GM23248 (cell line): Measurements from ENCODE around the gene C22orf15. TPM values are rescaled to one million over a fixed set of nuclear protein-coding genes. Genes with fewer than 3 reads are reported as not detected.

Experiments
- DNase-seq: peaks from one replicate; pipeline ENCODE4 v3.0.0-alpha.2; 2015
- H2AFZ ChIP-seq: fragments of 200-600 bp; sonication (generic); 2 replicates; pipeline ENCODE4 v1.6.1; 2016; ENCODE audit warnings: antibody characterized with exemption
- H3F3A ChIP-seq: fragments of 200-600 bp; sonication (generic); 2 replicates; pipeline ENCODE4 v1.6.1; 2016; ENCODE audit warnings: mild to moderate bottlenecking, antibody characterized with exemption, mixed run types; ENCODE audit not compliant: insufficient read depth
- H3K27ac ChIP-seq: fragments of 200-600 bp; sonication (generic); 2 replicates; pipeline ENCODE4 v1.5.1; 2016; ENCODE audit warnings: mild to moderate bottlenecking
- H3K27me3 ChIP-seq: fragments of 200-600 bp; sonication (generic); replicated peaks from 2 replicates; pipeline ENCODE4 v1.6.1; 2016; ENCODE audit warnings: mild to moderate bottlenecking; ENCODE audit not compliant: insufficient read depth
- H3K36me3 ChIP-seq: fragments of 200-600 bp; sonication (generic); 2 replicates; pipeline ENCODE4 v1.6.1; 2016; ENCODE audit warnings: low read depth, mild to moderate bottlenecking
- H3K4me1 ChIP-seq: fragments of 200-600 bp; sonication (generic); 2 replicates; pipeline ENCODE4 v1.6.1; 2016; ENCODE audit warnings: mild to moderate bottlenecking; ENCODE audit not compliant: insufficient read depth
- H3K4me2 ChIP-seq: fragments of 200-600 bp; sonication (generic); one replicate; pipeline ENCODE4 v1.6.1; 2016; ENCODE audit warnings: mild to moderate bottlenecking; ENCODE audit not compliant: unreplicated experiment
- H3K4me3 ChIP-seq: fragments of 200-600 bp; sonication (generic); 2 replicates; pipeline ENCODE4 v1.5.1; 2016; ENCODE audit warnings: mild to moderate bottlenecking
- H3K79me2 ChIP-seq: fragments of 200-600 bp; sonication (generic); 2 replicates; pipeline ENCODE4 v1.6.1; 2016; ENCODE audit warnings: mild to moderate bottlenecking; ENCODE audit not compliant: insufficient read depth
- H3K9ac ChIP-seq: fragments of 200-600 bp; sonication (generic); 2 replicates; pipeline ENCODE4 v1.6.1; 2016; ENCODE audit warnings: mild to moderate bottlenecking
- H3K9me2 ChIP-seq: fragments of 200-600 bp; sonication (generic); 2 replicates; pipeline ENCODE4 v1.6.1; 2016; ENCODE audit warnings: mixed run types, mild to moderate bottlenecking, moderate library complexity; ENCODE audit not compliant: insufficient read depth
- H3K9me3 ChIP-seq: fragments of 200-600 bp; sonication (generic); one replicate; pipeline ENCODE4 v1.6.1; 2017; ENCODE audit warnings: low read depth
- H4K20me1 ChIP-seq: fragments of 200-600 bp; sonication (generic); 2 replicates; pipeline ENCODE4 v1.6.0; 2016; ENCODE audit not compliant: insufficient read depth
- EZH2 ChIP-seq: fragments of 200-600 bp; sonication (generic); IDR thresholded peaks from 2 replicates; pipeline ENCODE4 v1.6.1; 2018; ENCODE audit warnings: antibody characterized with exemption, mild to moderate bottlenecking; ENCODE audit not compliant: insufficient read depth, poor library complexity, severe bottlenecking
- EZH2phosphoT487 ChIP-seq: fragments of 200-600 bp; sonication (generic); IDR thresholded peaks from 2 replicates; pipeline ENCODE4 v1.6.1; 2018; ENCODE audit warnings: antibody characterized with exemption, moderate library complexity, mild to moderate bottlenecking, low read depth; ENCODE audit not compliant: insufficient read depth
- WGBS, 2 experiments: methylation state at CpG; one replicate each; pipeline ENCODE4 v1.1.6; 2015 to 2017; ENCODE audit warnings: low lambda C conversion rate in 2 of 2, low coverage in 1 of 2; ENCODE audit errors: missing lambda C conversion rate in 2 of 2; 5-methylcytosine and 5-hydroxymethylcytosine counted together
- in situ Hi-C: fragments of 300-500 bp; cut with MboI; formaldehyde crosslinking; loops from 2 replicates; pipeline ENCODE4 v1.15.0; 2020
- polyA plus RNA-seq: library from polyadenylated mRNA; unstranded; fragments of >200 nt; fragmentation: Nextera tagmentation; extraction: Ambion mirVana; gene quantifications from 2 replicates; pipeline ENCODE4 v1.2.1, GENCODE V29; 2016
- total RNA-seq: library from RNA; depleted of rRNA; stranded (reverse); fragments of >200 nt; shearing (Covaris generic); gene quantifications from 2 replicates; pipeline ENCODE4 v1.2.3, GENCODE V29; 2014

The C22orf15 gene
- total and polyA plus RNA-seq, 2 experiments from 2014 or later: 0.41 TPM; not detected in 1

GRCh38 chr22:23755711-23756110, 7.1 kb upstream of the C22orf15 start:
- no peaks in the 10 kb centered on the region for H4K20me1 ChIP-seq
- DNase-seq: no peak
- H3K4me3 ChIP-seq: no peak overlapping the region
- H3K9ac ChIP-seq: no peak overlapping the region
- no peak overlapping the region for H3K4me2 ChIP-seq
- H3K27me3 ChIP-seq: no peaks in the 10 kb centered on the region
- H3K27ac ChIP-seq: no peak overlapping the region
- in situ Hi-C loops: no loop called here
- no peak for TF ChIP-seq EZH2phosphoT487
- no peak for TF ChIP-seq EZH2
- no peak overlapping the region for H2AFZ ChIP-seq
- H3K9me2 ChIP-seq: no peaks in the 10 kb centered on the region
- 56 to 72% methylated on average over 8 of the region's 8 CpGs for WGBS, 2 experiments
- H3F3A ChIP-seq: 0 out of 2 replicates have a peak, but pooled peaks cover 6% of the 10 kb centered on the region
- H3K79me2 ChIP-seq: no peaks in the 10 kb centered on the region
- no peaks in the 10 kb centered on the region for H3K36me3 ChIP-seq
- no peaks in the 10 kb centered on the region for H3K4me1 ChIP-seq
- H3K9me3 ChIP-seq: no peaks in the 10 kb centered on the region

- Histone ChIP-seq H3K9ac (no peak overlapping the region), H3K36me3 (no peaks in the 10 kb centered on the region), H4K20me1 (no peaks in the 10 kb centered on the region), H3K4me2 (no peak overlapping the region), H2AFZ (no peak overlapping the region), H3K4me1 (no peaks in the 10 kb centered on the region), H3K79me2 (no peaks in the 10 kb centered on the region), H3K9me3 (no peaks in the 10 kb centered on the region), H3K9me2 (no peaks in the 10 kb centered on the region), H3F3A (0 out of 2 replicates have a peak, but pooled peaks cover 6% of the 10 kb centered on the region), H3K27ac (no peak overlapping the region), H3K27me3 (no peaks in the 10 kb centered on the region), H3K4me3 (no peak overlapping the region)
- 43 to 50% methylated on average over 4 of the region's 4 CpGs for WGBS, 2 experiments
- TF ChIP-seq EZH2: no peak
- in situ Hi-C loops: no loop called here
- DNase-seq: no peak
Observed at GRCh38 chr22:23756891-23757290, 5.9 kb upstream of the C22orf15 start.

- Histone ChIP-seq H2AFZ (no peak overlapping the region), H3K4me2 (no peak overlapping the region), H3K9me2 (no peaks in the 10 kb centered on the region), H3K79me2 (no peaks in the 10 kb centered on the region), H3K36me3 (no peaks in the 10 kb centered on the region), H4K20me1 (no peaks in the 10 kb centered on the region), H3K9ac (no peak overlapping the region), H3K27ac (no peak overlapping the region), H3K9me3 (no peaks in the 10 kb centered on the region), H3K4me1 (peaks cover 9% of the 10 kb centered on the region), H3F3A (0 out of 2 replicates have a peak, but pooled peaks cover 6% of the 10 kb centered on the region), H3K27me3 (no peaks in the 10 kb centered on the region), H3K4me3 (no peak overlapping the region)
- DNase-seq: no peak
- in situ Hi-C loops: no loop called here
- TF ChIP-seq EZH2 (no peak), EZH2phosphoT487 (no peak)
- 75 to 85% methylated on average over 4 of the region's 4 CpGs for WGBS, 2 experiments
Observed at GRCh38 chr22:23759566-23759965, 3.2 kb upstream of the C22orf15 start.

GRCh38 chr22:23760056-23760455, 2.7 kb upstream of the C22orf15 start:
- 90 to 92% methylated on average over 6 of the region's 6 CpGs for WGBS, 2 experiments
- no peak overlapping the region for H3K4me2 ChIP-seq
- in situ Hi-C loops: no loop called here

GRCh38 chr22:23763579-23763945, 772 bp downstream of the C22orf15 start:
- Histone ChIP-seq H3K79me2 (no peaks in the 10 kb centered on the region), H3K9ac (no peak overlapping the region), H3K9me2 (no peaks in the 10 kb centered on the region), H3K4me2 (no peak overlapping the region), H3K4me3 (no peak overlapping the region), H4K20me1 (no peaks in the 10 kb centered on the region), H2AFZ (no peak overlapping the region), H3K4me1 (peaks cover 9% of the 10 kb centered on the region), H3K36me3 (no peaks in the 10 kb centered on the region), H3F3A (no peaks in the 10 kb centered on the region), H3K9me3 (no peaks in the 10 kb centered on the region), H3K27ac (no peak overlapping the region), H3K27me3 (no peaks in the 10 kb centered on the region)
- TF ChIP-seq EZH2 (no peak), EZH2phosphoT487 (no peak)
- WGBS, 2 experiments: 52 to 57% methylated on average over 8 to 17 of the region's 17 CpGs
- DNase-seq: no peak
- in situ Hi-C loops: no loop called here

More at GRCh38 chr22:23760056-23760455, 2.7 kb upstream of the C22orf15 start:
- Histone ChIP-seq H3K9me2 (no peaks in the 10 kb centered on the region), H3K27me3 (no peaks in the 10 kb centered on the region), H3K27ac (no peak overlapping the region), H3K79me2 (no peaks in the 10 kb centered on the region), H3K4me3 (no peak overlapping the region), H3K4me1 (peaks cover 9% of the 10 kb centered on the region), H3K9ac (no peak overlapping the region), H3K36me3 (no peaks in the 10 kb centered on the region), H2AFZ (no peak overlapping the region), H4K20me1 (no peaks in the 10 kb centered on the region), H3F3A (0 out of 2 replicates have a peak, but pooled peaks cover 4% of the 10 kb centered on the region), H3K9me3 (no peaks in the 10 kb centered on the region)
- DNase-seq: no peak
- TF ChIP-seq EZH2 (no peak), EZH2phosphoT487 (no peak)
